Activated CD4-positive, alpha-beta T cell treated with anti-CD3 and anti-CD28 coated beads, Interleukin-10, Interleukin-2, amounts not matched to agents 100 ng/mL and 50 ng/mL, durations not matched to agents 16 hours and 8 hours (primary cell): ENCODE results near the gene CFAP77.
A peak's percentile ranks its signal among the peaks of the same experiment; 100 is the strongest.
"Not testable (repeated sequence)": the region's sequence is repeated elsewhere in the genome, so short reads cannot be mapped to it uniquely, and the experiment has no call there.

Source experiments
- DNase-seq: peaks from one replicate; pipeline ENCODE4 v3.0.0-alpha.2; 2020

CFAP77 gene

GRCh38 chr9:132552041-132552440 lies 142.0 kb downstream of the CFAP77 start:
- no peak for DNase-seq

DNA sequence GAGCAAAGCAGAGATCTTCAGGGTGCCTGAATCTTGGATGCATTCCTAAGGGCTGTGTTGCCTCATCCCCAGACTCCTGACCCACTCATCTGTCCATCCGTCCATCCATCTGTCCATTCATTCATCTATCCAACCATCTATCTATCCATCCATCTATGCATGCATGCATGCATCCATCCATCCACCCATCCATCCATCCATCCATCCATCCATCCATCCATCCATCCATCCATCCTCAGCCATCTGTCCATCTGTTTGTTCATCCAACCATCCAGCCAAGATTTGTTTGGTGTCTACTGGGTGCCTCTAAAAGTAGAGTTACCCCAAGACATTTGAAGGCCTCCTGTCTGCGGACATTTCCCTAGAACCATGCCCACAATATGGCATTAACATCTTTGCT lies 144.7 kb downstream of the CFAP77 start:
- DNase-seq: no peak

DNA sequence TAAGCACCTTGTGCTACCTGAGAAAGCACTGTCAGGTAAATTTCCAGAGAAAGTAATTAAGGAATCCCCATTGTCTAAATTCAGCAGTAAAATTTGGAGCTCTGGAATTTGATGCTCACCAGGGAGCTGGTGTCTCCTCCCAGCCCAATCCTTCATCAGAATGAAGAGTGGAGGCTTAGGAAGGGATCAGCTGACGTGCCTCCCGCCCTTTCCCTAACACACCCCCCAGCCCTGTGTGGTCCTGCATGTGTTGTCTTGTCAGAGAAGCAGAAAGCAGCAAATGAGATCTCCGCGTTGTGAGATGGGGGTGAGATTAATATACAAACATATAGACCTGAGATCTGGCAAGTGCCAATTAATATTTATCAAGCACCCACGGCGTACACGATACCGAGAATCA lies 145.5 kb downstream of the CFAP77 start:
- no peak for DNase-seq

DNA sequence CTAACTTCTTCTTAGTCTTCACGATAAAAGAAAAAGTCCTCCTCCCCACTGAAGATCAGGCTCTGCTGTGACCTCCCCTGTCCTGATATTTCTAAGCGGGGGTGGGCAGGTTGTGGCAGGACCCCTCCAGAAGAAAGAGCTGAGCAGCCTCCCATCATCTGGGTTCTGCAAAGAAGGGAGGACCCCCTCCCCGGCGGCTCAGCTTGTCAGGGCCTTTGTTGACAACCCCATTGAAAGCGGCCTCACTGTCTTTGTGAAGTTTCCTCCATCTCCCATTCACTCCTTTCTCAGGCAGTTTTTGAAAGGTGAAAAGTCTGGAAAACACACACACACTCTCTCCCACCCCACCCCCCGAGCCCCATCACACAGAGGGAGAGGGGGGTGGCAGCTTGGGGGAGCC lies 146.2 kb downstream of the CFAP77 start:
- no peak for DNase-seq

- DNase-seq: no peak
These were observed 146.7 kb downstream of the CFAP77 start for GRCh38 chr9:132556714-132557113.

DNA sequence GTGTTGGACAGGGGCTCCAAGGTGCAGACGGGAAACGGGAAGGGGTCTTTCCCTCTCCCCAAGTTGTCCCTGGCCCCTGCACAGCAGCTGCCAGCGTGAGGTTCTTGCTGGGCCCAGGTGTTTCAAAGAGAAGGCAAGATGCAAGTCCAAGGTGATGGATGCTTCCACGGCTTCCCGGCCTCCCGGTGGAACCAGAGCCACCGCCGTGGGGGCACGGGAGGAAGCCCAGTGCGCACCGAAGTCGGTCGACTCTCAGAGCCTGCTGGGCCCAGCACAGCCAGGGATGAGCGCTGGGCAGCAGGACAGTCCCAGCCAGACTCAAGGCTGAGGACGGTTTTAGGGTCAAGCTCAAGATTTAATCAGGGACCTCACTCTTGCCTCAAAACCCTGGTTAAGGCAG lies 147.1 kb downstream of the CFAP77 start:
- DNase-seq: no peak

DNA sequence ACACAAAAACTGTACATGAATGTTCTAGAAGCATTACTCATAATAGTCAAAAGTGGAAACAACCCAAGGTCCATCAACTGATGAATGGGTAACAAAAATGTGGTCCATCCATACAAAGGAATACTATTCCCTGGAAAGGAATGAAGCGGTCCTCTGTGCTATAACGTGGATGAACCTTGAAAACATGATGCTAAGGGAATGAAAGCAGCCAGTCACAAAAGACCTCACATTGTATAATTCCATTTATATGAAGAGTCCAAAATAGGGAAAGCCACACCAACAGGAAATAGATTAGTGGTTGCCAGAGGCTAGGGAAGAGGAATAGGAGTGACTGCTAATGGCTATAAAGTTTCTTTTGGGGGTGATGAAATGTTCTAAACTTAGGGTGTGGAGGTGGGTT lies 149.7 kb downstream of the CFAP77 start:
- DNase-seq: no peak

DNA sequence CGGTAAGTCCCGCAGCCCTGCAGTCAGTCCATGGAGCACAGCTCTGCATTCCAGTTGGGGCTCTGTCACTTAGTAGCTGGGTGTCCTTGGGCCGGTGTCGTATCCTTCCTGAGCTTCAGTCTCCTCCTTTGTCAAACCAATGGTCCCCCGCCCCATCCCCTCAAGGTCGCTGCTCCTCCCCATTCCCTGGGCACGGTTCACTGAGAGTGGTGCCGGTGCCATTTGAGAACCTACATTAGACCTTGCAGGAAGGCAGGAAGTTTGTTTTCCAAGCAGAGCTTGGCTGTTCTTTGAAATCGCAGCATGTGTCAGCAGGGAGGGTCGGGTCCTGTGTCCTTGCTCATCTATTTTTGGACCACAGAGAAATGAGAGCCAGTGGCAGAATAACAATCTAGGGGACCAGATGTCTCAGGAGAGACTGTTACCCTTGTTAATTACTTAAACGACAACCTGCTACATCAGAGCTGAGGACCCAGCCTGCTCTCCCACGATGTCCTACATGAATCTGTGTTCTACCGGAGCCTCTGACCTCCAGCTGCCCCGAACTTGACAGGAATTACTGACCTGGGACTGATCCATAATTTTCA lies 150.7 kb downstream of the CFAP77 start:
- DNase-seq: no peak

GRCh38 chr9:132562306-132562573 lies 152.2 kb downstream of the CFAP77 start:
- no peak for DNase-seq

GRCh38 chr9:132564526-132564925 lies 154.5 kb downstream of the CFAP77 start:
- no peak for DNase-seq

DNA sequence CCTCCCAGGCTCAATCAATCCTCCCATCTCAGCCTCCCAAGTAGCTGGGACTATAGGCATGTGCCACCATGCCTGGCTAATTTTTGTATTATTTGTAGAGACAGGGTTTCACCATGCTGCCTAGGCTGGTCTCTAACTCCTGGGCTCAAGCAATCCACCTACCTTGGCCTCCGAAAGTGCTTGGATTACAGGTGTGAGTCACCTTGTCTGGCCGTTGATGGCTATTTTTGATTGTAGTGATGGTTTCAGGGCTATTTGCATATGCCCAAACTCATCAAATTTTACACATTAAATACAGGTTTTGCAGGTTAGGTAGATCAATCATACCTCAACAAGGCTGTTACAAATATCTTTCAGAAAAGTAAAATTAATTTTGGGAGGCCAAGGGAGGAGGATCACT lies 158.8 kb downstream of the CFAP77 start:
- not testable (repeated sequence) for DNase-seq

DNA sequence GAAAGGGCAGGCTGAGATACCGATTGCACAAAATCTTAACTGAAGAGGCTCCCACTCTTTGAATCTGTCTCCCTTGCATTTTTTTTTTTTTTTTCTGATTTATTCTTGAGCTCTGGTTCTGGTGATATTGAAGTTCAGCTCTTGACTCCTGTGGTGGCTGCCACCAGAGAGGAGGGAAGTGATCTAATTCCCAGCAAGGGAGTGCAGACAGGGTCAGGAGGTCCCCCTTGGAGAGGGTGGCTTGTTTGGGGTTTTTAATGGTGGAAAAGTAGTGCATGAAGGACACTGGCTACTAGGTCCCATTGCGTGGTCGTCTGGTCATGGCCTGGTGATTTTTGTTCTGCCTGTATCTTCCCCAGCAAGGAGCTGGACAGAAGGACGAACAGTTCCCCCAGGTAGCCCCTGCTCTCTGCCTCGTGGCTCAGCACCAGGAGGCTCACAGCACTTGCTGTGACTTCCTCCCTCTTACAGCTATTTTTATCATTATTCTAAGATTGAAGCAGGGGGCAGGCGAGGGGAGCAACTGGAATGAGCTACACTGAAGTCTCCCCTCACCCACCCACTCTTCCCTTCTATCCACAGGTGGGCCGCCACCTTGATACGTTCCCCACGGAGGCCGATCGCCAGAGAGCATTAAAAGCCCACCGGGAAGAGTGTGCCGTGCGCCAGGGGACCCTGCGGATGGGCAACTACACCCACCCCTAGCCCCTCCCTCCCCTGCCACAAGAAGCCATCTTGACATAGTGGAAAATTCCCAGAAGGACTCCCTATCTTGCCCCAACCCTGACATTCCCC lies 162.0 kb downstream of the CFAP77 start:
- no peak for DNase-seq

- no peak for DNase-seq
These were observed 162.9 kb downstream of the CFAP77 start for GRCh38 chr9:132572921-132573320.

DNA sequence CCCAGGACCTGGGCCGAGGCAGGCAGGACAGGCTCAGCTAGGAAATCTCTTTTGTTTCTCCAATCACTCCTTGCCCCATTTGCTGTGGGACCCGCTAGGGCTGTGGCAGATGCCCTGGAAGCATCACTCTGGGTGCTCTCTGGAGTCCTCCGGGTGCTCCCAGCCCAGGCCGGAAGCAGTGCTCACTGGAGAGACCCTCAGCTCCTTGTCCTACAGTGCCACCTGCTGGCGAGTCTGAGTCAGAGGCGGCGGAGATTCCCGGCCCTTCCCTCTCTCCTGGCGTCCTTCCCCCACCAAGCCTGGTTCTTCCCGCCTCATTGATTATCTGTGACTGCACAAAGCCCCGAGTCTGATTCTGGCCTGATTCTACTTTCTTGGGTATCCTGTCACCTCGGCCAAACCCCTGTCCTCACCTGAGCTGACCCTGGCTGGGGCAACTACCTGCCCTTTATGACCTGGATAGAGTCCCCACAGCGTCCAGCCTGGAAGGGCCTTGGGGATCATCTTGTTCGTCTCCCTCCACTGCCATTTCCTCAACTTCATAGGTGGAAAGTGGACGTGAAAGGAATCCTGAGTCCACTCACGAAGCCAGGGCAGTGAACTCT lies 165.1 kb downstream of the CFAP77 start:
- peak; percentile 58 for DNase-seq

GRCh38 chr9:132575811-132576210 lies 165.8 kb downstream of the CFAP77 start:
- no peak for DNase-seq

- no peak for DNase-seq
These were observed 167.1 kb downstream of the CFAP77 start for GRCh38 chr9:132577119-132577518.

GRCh38 chr9:132578367-132578932 lies 168.4 kb downstream of the CFAP77 start:
- DNase-seq: no peak

DNA sequence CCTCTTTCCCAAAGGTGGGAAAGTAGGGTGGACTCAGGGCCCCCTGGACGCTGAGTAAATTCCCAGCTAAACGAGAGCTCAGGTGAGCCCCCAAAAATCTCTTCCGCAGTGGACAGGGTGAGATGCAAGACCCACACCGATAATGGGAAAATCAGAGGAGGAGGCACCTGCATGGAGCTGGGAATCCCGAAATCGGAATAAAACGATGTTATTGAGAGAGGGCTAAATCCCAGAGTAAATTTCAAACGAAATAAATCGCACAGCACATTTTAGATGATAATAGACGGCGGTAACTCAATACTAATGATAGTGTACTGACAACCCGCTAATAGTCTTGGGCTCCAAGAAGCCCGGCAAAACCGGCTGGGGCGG lies 169.4 kb downstream of the CFAP77 start:
- no peak for DNase-seq

DNA sequence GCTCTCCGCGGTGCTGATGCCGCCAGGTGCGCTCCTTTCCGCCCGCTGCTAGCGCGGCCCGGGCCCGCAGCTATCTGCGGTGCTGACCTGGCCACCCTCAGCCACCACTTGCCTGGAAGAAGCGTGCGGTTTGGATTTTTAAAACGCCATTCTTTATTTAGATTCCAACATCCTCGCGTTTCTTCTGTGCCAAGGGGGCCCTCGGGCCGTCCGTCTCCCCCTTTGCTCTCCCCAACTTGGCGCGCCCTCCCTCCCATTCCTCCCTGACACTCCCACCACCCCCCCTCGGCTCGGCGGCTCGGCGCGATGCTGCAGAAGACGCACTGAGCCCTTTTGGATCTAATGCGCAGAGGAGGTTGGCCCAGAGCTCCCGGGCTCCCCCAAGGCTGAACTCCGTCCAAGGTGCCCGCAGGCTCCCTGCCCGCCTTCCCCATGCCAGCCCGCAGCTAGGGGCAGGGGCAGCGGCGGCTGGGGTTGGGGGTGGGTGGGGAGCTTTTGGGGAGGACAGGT lies 172.3 kb downstream of the CFAP77 start, which contains the start of gene BARHL1:
Gene BARHL1, plus strand, starts transcription at position 331 of the 510 bp plus-strand sequence. CDS start 192 bp downstream, outside the sequence.
- no peak for DNase-seq

- no peak for DNase-seq
These were observed 173.0 kb downstream of the CFAP77 start for GRCh38 chr9:132582786-132583583.

GRCh38 chr9:132583584-132584304 lies 173.7 kb downstream of the CFAP77 start:
- no peak for DNase-seq
